Measurements from ENCODE around the gene PRKCE. TPM values are rescaled to one million over a fixed set of nuclear protein-coding genes. Genes with fewer than 3 reads are reported as not detected.

Gene PRKCE
- total and polyA plus RNA-seq, 2 of the 8 experiments (the other 6 are each of a cell fraction or from before 2014, with no cell fraction given) = 0.54 to 2.1 TPM

- no peak for TF ChIP-seq CTCF (IDR thresholded peaks at IDR 0.05; ENCODE audit: control extremely low read depth in 1 of 3, insufficient read depth in 1 of 3, low read depth in 1 of 3, low read length in 3 of 3)
- no peak for TF ChIP-seq FOSL1 (IDR thresholded peaks at IDR 0.05; ENCODE audit: insufficient read depth, low read depth, low read length)
- no peak for TF ChIP-seq RNF2 (IDR thresholded peaks at IDR 0.05; ENCODE audit: borderline replicate concordance, low read depth, low read length, missing control alignments, poor library complexity, severe bottlenecking)
- no peak for TF ChIP-seq JUND (IDR thresholded peaks at IDR 0.05; ENCODE audit: low read length)
- TF ChIP-seq CHD2 (IDR thresholded peaks at IDR 0.05; ENCODE audit: low read length) = no peak
- TF ChIP-seq SP2 (IDR thresholded peaks at IDR 0.05; ENCODE audit: low read length) = no peak
Measured at GRCh38 chr2:46047290-46047689, 395.8 kb downstream of the PRKCE start (continued).
